ENCODE data around the gene TMEM114.

Gene TMEM114

DNA sequence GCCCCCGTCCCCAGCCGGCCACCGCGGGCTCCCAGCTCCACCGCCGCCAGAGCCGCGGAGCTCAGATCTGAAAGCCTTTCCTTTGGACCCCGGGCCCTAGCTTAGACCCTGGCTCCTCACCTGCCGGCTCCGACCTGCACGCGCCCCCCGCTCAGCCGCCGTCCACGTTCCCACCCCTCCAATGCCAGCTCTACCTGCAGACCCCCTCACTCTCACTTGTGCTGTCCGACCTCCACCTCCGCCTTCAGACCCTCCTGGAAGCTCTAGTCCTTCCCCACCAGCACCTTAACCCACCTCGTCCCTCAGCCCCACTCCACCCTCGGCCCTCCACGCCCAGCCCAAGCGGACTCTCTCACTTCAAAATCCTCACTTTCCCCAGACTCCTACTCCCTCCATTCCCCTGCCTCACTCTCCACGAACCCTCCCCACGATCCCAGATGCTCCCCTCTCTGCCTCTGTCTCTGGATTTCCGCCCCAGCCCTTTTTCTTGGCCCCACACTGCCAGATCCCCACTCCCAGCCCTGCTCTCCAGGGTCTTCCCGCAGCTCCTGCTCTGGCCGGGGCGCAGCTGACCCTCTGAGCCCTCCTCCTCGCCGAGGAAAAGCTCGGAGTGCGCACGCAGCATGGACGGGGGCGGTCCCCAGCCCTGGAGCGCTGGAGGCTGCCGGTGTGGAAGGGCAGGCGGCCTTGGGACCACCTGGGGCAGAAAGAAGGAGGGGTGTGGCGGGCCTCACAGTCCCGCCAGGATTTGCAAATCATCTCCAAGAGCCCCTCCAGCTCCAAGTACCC, at the start of gene TMEM114:
TSS of gene TMEM114 (minus strand) at position 612 of the 789 bp plus-strand sequence. CDS start 673 bp downstream, outside the sequence.
- DNase-seq (ENCODE audit: low spot score), result no peak

- no peak for DNase-seq (ENCODE audit: low spot score)
These were observed 49.4 kb upstream of the TMEM114 start for GRCh38 chr16:8639694-8640093.

- DNase-seq (ENCODE audit: low spot score), result peak; percentile 52
These were observed 44.9 kb upstream of the TMEM114 start for GRCh38 chr16:8634991-8635736.

DNA sequence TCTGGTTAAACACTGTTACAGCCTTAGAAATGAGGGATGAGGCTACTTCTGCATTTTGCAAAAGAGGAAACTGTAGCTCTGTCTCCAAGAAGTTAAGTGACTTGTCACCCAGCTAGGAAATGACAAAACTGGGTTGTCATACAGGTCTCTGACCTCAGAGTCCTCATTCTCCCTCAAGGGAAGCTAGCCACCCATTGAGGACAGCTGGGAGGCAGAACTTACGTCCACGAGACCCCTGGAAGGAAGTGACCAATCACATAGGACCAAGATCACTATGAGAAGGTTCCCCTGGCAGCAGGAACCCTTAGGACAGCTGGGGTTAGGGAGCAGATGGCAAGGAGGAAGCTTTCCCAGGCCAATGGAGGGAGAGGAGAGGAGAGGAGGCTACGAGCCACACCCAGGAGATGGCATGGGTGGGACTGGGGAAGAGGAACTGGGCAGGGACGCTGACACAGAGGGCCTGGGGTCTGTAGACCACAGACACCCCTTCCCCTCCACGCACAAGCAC, 42.4 kb upstream of the TMEM114 start:
- no peak for DNase-seq (ENCODE audit: low spot score)

DNA sequence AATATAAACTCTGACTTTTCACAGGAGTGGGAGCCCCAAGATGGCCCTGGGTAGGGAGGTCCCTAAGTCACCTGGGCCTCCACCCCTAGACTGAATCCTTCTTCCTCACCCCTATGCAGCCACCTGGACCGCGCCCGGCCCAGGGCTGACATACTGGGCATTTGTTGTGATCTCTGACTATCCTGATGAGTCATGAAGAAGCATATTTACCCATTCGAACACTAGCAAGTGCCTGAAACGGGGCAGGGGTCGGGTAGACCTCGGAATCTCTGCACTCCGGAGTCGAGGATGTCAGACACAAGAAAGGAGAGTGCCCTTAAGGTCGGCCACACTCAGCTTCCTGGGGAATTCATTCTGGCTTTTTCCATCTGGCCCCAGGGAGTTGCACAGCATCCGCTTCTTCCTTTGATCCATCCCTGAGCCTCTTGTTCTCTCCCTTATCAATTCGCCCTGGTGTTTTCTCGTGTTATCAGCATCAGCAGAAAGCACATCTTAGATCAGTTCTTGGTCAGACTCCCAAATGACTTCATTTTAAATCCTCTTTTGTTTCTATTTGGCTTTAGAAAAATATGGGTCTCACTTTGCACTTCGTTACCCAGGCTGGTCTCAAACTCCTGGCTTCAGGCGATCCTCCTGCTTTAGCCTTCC, 41.6 kb upstream of the TMEM114 start:
- no peak for DNase-seq (ENCODE audit: low spot score)

GRCh38 chr16:8631373-8631772, 41.1 kb upstream of the TMEM114 start:
- no peak for DNase-seq (ENCODE audit: low spot score)

DNA sequence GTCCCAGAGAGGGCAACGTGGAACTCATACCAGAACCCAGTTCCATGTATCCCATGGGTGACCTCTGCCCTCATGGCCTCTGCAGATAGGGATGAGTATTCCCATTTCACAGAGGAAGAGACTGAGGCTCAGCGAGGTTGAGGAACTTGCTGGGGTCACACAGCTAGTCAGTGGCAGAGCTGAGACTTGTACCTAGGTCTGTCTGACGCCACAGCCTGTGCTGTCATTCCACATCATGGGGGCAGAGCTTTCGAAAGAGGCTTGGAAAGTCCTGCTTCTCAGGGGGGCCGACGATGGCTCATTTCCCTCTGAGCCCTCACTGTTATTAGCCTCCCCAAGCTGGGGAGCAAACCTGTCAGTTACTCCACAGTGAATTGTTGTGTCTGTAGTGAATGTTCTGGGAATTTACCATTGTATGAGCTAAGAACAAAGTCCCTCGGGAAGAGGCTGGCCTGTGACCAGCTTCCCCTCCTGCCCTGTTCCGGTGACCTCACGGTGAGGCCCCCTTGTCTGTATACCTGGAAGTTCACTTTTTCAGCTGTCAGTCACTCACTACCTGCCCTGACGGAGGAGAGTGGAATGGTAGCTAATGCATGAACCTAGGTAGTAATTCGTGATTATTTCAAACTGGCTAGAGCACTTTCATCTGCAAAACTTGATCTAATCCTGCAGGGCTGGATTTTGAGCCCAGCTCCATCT, 40.1 kb upstream of the TMEM114 start:
- DNase-seq (ENCODE audit: low spot score), result no peak

- DNase-seq (ENCODE audit: low spot score), result no peak
These were observed 38.8 kb upstream of the TMEM114 start for GRCh38 chr16:8628981-8629725.

DNA sequence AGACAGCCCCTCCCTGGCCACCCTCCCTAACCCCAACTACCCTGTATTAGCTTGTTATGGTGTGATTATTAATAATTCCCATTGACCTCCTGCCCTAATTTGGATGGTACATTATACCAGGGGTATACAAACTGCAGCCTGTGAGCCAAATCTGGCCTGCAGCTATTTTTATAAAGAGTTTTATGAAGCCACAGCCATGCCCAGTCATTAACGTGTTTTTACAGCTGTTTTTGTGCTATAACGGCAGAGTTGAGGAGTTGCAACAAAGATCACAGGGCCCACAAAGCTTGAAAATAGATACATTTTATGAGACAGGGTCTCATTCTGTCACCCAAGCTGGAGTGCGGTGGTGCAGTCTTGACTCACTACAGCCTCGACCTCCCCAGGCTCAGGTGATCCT, 37.1 kb upstream of the TMEM114 start:
- DNase-seq (ENCODE audit: low spot score), result no peak

- no peak for DNase-seq (ENCODE audit: low spot score)
These were observed 36.6 kb upstream of the TMEM114 start for GRCh38 chr16:8626946-8627345.

DNA sequence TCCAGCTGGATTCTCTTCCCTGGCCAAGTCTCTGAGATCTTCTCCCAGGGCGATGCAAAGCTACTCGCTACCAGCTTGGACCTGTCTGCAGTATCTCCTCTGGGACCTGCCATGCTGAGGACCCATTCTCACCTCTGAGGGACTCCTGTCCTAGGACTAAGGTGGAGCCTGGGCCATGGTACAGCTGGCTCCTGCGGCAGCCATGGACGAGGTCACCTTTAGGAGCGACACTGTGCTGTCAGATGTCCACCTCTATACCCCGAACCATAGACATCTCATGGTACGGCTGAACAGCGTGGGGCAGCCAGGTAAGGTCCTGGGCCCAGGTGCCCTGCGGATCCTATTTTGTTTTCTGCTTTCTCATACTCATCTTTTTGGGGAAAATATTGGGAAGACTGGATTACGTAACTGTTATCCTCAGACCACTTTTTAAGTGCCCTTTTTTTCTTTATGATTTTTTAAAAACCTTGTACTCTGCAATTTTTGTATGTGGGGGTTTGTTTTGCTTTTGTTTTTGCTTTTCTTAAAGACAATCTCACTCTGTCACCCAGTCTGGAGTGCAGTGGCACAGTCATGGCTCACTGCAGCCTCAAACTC, 35.3 kb upstream of the TMEM114 start:
- DNase-seq (ENCODE audit: low spot score), result no peak

DNA sequence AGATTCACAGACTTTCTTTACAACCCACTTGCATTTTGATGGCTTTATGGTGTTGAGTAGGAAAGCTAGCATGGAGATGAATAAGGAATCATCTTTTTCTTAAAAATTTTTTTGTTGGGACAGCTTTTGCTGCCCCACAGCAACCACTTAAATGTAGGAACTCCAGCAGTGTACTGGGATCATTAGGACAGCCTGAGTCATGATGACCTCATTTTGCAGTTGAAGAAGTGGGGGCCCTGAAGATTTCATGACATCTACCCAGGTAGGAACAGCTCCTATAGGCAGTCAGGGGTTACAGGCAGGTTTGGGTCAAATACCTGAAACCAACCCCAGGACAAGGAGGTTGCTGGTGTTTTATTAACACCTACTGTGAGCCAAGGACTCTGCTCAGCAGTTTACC, 33.3 kb upstream of the TMEM114 start:
- DNase-seq (ENCODE audit: low spot score), result peak; percentile 55

- DNase-seq (ENCODE audit: low spot score), result no peak
These were observed 32.0 kb upstream of the TMEM114 start for GRCh38 chr16:8622315-8622656.

DNA sequence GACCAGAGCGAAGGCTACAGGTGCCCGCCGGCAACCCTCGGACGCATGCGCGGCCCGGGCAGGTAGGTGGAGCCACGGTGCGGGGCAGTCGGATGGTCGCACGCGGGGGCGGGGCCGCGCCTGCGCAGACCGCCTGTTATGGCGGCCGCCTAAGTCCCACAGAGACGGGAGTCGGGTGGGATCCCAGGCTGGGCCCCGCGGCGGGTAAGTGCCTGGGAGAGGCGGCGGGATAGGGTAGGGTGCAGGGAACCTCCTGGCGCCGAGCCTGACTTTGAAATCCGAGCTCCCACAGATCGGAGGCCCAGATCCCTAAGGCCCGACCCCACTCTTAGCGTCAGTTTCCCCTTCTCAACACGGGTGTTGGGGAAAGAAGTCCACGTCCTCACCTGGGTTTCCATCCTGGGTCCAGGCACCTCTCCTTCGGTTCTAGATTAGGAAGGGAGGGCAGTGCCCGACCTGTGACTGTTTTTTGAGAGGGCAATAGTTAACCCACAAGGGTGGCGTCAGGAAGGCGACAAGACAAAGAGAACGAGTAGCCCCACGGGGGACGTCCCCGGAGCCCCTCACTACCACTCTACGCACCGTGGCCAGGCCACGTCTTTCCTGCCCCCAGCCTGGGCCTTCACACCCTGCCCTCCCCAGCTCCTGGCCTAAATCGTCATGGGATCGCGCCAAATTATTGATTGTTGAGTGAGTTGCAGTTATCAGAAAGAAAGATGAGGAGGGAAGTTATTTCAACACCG, 31.4 kb upstream of the TMEM114 start, which contains the start of gene METTL22:
TSS of gene METTL22 (plus strand) at position 127 of the 743 bp plus-strand sequence. CDS start 3,968 bp downstream, outside the sequence.
- DNase-seq (ENCODE audit: low spot score), result peak; percentile 100

DNA sequence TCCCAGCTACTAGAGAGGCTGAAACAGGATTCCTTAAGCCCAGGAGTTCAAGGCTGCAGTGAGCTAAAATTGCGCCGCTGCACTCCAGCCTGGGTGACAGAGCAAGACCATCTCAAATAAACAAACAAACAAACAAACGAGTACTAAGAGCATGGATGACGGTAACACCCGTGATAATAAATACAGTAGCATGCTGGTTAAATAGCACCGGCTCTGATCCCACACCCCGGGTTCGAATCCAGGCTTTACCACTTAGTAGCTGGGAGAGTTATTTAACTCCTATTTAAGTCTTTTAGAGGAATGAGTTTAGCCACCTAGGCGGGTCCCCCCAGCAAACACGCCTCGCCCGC, 30.9 kb upstream of the TMEM114 start:
- DNase-seq (ENCODE audit: low spot score), result no peak

GRCh38 chr16:8620535-8620934, 30.2 kb upstream of the TMEM114 start:
- no peak for DNase-seq (ENCODE audit: low spot score)

DNA sequence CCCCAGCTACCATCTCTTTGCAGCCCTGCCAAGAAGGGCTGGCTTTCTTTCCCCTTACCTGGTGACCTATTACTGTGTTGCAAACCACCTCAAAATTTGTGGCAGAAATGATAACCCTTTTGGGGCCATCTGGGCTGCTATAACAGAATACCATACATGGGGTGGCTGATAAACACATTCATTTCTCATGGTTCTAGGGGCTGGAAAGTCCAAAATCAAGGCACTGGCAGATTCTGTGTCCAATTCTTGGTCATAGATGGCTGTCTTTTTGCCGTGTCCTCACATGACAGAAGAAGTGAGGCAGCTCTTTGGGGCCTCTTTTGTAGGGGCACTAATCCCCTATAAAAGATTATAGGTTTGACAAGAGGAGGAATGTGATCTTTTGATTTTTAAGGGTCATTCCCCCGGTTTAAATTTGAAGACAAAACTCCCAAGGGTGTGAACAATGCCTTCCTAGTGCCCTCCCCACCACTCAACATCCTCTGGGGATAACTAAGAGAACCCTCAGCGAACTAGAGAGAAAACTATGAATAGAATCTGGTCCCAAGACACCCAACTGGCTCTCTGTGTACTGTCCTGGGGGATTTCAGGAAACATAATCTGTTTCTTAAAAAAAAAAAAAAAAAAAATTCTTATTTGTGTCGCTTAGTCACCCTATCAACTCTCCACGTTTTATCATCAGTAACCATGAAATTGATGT, 29.5 kb upstream of the TMEM114 start:
- DNase-seq (ENCODE audit: low spot score), result no peak

GRCh38 chr16:8614435-8615029, 24.2 kb upstream of the TMEM114 start:
- DNase-seq (ENCODE audit: low spot score), result no peak

Data from AG08395 (cell line).